Nephron (organoid): ENCODE data around the gene FBN1.
A peak's percentile ranks its signal among the peaks of the same experiment; 100 is the strongest.

Experiments used
- H3K27ac Mint-ChIP-seq, 3 experiments: 2 replicates each; pipeline ENCODE4 v1.8.0; 2020; ENCODE audit warnings: mixed read lengths in 3 of 3, mild to moderate bottlenecking in 2 of 3, moderate library complexity in 1 of 3
- H3K27me3 Mint-ChIP-seq: 2 replicates; pipeline ENCODE4 v1.8.0; 2021; ENCODE audit warnings: low read depth, mild to moderate bottlenecking, moderate library complexity, mixed read lengths
- H3K36me3 Mint-ChIP-seq: 2 replicates; pipeline ENCODE4 v1.8.0; 2020; ENCODE audit warnings: low read depth, mixed read lengths
- H3K4me1 Mint-ChIP-seq: 2 replicates; pipeline ENCODE4 v1.8.0; 2020; ENCODE audit warnings: mixed read lengths
- H3K4me3 Mint-ChIP-seq, 3 experiments: 2 replicates each; pipeline ENCODE4 v1.8.0; 2020; ENCODE audit warnings: mild to moderate bottlenecking in 3 of 3, mixed read lengths in 3 of 3, moderate library complexity in 2 of 3
- H3K9me3 Mint-ChIP-seq: 2 replicates; pipeline ENCODE4 v1.8.0; 2020; ENCODE audit warnings: mixed read lengths
- CTCF ChIP-seq, 3 experiments: fragments of 200-600 bp; sonication (generic); IDR thresholded peaks; one replicate each; pipeline ENCODE4 v1.5.0; 2021; ENCODE audit warnings: antibody characterized with exemption in 3 of 3; ENCODE audit not compliant: unreplicated experiment in 3 of 3

FBN1 gene

GRCh38 chr15:48406911-48407310, 238.6 kb downstream of the FBN1 start:
- peak overlapping the region; percentile 80 to 90 (median 85) for H3K27ac Mint-ChIP-seq

GRCh38 chr15:48406266-48406891, 239.1 kb downstream of the FBN1 start:
- peak overlapping the region; percentile 83 to 90 (median 85) for H3K27ac Mint-ChIP-seq
- peaks cover 18% of the 10 kb centered on the region for H3K36me3 Mint-ChIP-seq
- no peaks in the 10 kb centered on the region for H3K9me3 Mint-ChIP-seq
- peaks cover 3% of the 10 kb centered on the region for H3K27me3 Mint-ChIP-seq
- no peak for TF ChIP-seq CTCF (IDR thresholded peaks at IDR 0.05; ENCODE audit: unreplicated experiment in 3 of 3)
- H3K4me1 Mint-ChIP-seq = peaks cover 36% of the 10 kb centered on the region
- H3K4me3 Mint-ChIP-seq = no peak overlapping the region

More at GRCh38 chr15:48406911-48407310, 238.6 kb downstream of the FBN1 start:
- Mint-ChIP-seq H3K27me3 (peaks cover 3% of the 10 kb centered on the region), H3K4me1 (peaks cover 37% of the 10 kb centered on the region), H3K4me3 (no peak overlapping the region), H3K36me3 (peaks cover 20% of the 10 kb centered on the region), H3K9me3 (no peaks in the 10 kb centered on the region)
- TF ChIP-seq CTCF (IDR thresholded peaks at IDR 0.05; ENCODE audit: unreplicated experiment in 3 of 3) = no peak

- H3K27ac Mint-ChIP-seq = peak overlapping the region in 2 of 3 experiments; percentile 48 to 62
- peaks cover 48% of the 10 kb centered on the region for H3K4me1 Mint-ChIP-seq
- no peaks in the 10 kb centered on the region for H3K9me3 Mint-ChIP-seq
- H3K27me3 Mint-ChIP-seq = peaks cover 3% of the 10 kb centered on the region
- no peak for TF ChIP-seq CTCF (IDR thresholded peaks at IDR 0.05; ENCODE audit: unreplicated experiment in 3 of 3)
- no peak overlapping the region for H3K4me3 Mint-ChIP-seq
- H3K36me3 Mint-ChIP-seq = no peaks in the 10 kb centered on the region
Observed at GRCh38 chr15:48402427-48403177, 242.9 kb downstream of the FBN1 start.

GRCh38 chr15:48400086-48400485, 245.4 kb downstream of the FBN1 start:
- H3K4me1 Mint-ChIP-seq = peaks cover 45% of the 10 kb centered on the region

GRCh38 chr15:48397841-48398240, 247.7 kb downstream of the FBN1 start:
- peak overlapping the region in 1 of 3 experiments; percentile 7 for H3K4me3 Mint-ChIP-seq

More at GRCh38 chr15:48400086-48400485, 245.4 kb downstream of the FBN1 start:
- Mint-ChIP-seq H3K4me3 (no peak overlapping the region), H3K27me3 (peaks cover 3% of the 10 kb centered on the region), H3K36me3 (no peaks in the 10 kb centered on the region), H3K9me3 (no peaks in the 10 kb centered on the region), H3K27ac (peak overlapping the region; percentile 2 to 70 (median 29))
- no peak for TF ChIP-seq CTCF (IDR thresholded peaks at IDR 0.05; ENCODE audit: unreplicated experiment in 3 of 3)

More at GRCh38 chr15:48397841-48398240, 247.7 kb downstream of the FBN1 start:
- no peaks in the 10 kb centered on the region for H3K9me3 Mint-ChIP-seq
- TF ChIP-seq CTCF (IDR thresholded peaks at IDR 0.05; ENCODE audit: unreplicated experiment in 3 of 3) = no peak
- peaks cover 2% of the 10 kb centered on the region for H3K27me3 Mint-ChIP-seq
- peak overlapping the region in 2 of 3 experiments; percentile 75 to 88 for H3K27ac Mint-ChIP-seq
- no peaks in the 10 kb centered on the region for H3K36me3 Mint-ChIP-seq
- peaks cover 60% of the 10 kb centered on the region for H3K4me1 Mint-ChIP-seq
